AG09319 (cell line): Measurements from ENCODE around the gene FXYD3.

Experiments
- DNase-seq: peaks from one replicate; pipeline ENCODE4 v3.0.0-alpha.2; 2010; ENCODE audit warnings: low read depth; ENCODE audit errors: extremely low read depth
- TF ChIP-seq, protein P1 (sequence below): IDR thresholded peaks from 2 replicates; pipeline ENCODE4 v1.5.1; 2011; ENCODE audit warnings: low read depth, mild to moderate bottlenecking, inconsistent platforms, low read length, moderate library complexity

Gene FXYD3

DNA sequence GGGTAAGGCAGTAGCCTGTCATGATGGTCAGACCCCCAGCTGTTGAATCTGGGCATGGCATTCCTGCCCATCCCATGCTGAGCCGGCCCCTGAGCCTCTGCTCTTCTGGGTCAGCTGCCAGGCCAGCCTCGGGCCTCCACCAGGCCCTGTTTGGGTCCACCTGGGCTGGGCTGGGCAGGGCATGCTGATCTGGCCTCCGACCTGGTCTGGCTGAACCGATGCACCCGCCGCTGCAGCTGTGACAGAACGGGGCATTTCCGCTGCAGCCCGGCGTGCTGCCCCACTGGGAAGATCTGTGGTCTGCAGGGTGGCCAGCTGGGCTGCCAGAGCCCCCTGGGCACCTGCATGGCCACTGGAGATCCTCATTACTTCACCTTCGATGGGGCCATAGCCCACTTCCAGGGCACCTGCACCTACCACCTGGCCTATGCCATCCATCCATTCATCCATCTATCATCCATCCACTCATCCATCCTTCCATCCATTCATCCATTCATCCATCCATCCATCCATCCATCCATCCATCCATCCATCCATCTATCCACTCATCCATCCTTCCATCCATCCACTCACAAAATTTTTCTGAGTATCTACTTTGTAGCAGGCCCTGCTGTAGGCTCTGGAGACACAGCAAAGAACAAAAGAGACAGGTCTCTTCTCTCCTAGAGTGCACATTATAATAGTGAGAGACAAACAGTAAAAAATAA lies 21.5 kb upstream of the FXYD3 start:
- DNase-seq: no peak
- TF ChIP-seq, protein P1, sequence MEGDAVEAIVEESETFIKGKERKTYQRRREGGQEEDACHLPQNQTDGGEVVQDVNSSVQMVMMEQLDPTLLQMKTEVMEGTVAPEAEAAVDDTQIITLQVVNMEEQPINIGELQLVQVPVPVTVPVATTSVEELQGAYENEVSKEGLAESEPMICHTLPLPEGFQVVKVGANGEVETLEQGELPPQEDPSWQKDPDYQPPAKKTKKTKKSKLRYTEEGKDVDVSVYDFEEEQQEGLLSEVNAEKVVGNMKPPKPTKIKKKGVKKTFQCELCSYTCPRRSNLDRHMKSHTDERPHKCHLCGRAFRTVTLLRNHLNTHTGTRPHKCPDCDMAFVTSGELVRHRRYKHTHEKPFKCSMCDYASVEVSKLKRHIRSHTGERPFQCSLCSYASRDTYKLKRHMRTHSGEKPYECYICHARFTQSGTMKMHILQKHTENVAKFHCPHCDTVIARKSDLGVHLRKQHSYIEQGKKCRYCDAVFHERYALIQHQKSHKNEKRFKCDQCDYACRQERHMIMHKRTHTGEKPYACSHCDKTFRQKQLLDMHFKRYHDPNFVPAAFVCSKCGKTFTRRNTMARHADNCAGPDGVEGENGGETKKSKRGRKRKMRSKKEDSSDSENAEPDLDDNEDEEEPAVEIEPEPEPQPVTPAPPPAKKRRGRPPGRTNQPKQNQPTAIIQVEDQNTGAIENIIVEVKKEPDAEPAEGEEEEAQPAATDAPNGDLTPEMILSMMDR: no peak

DNA sequence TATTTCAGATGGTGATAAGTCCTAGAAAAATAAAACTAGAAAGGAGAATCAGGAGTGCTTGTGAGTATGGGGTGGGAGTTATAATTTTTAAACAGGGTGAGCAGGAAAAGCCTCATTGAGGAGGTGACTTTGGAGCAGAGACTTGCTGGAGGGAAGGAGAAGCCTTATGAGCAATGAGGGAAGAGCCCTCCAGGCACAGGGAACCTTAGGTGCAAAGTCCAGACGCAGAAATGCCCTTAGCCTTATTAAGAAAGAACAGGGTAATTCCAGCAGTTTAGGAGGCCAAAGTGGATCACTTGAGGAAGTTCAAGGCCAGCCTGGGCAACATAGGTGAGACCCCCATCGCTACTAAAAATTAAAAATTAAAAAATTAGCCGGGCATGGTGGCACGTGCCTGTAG lies 21.0 kb upstream of the FXYD3 start:
- TF ChIP-seq, protein P1: no peak
- DNase-seq: no peak

DNA sequence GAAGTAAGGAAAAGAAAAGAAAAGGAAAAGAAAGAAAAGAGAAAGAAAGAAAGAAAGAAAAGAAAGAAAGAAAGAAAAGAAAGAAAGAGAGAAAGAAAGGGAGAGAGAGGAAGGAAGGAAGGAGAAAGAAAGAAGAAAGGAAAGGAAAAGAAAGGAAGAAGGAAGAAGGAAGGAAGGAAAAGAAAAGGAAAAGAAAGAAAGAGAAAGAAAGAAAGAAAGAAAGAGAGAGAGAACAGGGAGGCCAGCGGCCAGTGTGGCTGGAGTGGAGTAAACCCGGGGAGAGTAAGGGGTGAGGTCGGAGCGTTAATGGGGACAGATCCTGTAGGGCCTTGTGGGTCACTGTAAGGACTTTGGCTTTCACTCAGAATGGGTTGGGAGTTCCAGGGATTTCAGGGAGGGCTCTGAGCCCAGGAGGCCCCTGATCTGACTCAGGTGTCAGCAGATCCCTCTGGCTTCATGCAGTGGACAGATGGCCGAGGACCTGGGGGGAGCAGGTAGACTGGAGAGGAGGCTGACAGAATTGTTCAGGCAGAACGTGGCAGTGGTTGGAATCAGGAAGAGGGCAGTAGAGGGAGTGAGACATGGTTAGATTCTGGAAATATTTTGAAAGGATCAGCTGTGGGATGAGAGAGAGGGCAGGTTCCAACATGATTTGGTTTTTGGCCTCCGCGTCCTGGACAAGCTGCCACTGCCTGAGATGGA lies 19.8 kb upstream of the FXYD3 start:
- TF ChIP-seq, protein P1: no peak

DNA sequence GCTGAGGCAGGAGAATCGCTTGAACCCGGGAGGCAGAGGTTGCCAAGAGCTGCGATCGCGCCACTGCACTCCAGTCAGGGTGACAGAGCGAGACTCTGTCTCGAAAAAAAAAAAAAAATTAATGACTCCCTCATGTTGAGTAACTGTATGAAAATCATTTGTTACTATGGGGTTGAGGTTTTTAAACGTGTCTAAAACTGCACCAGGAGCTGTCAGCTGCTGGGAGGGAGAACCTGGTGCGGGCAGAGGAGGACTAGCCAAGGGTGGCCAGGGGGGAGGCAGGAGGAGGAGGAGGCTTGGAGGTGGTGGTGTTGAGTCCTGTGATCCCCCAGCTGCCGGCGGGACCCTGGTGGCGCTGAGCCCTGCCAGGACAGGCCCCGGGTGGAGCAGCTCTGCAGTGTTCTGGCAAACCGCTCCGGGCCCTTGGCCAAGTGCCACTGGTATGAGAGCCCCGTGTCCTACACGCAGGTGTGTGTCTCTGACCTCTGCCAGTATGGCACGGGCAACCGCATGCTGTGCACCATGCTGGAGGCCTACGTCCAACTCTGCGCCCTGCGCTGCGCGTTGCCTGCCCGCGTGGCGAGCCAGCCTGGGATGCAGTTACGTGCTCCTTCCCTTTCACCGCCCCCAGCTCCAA lies 17.1 kb upstream of the FXYD3 start:
- TF ChIP-seq, protein P1: no peak
- DNase-seq: no peak

More for the DNA sequence above, 19.8 kb upstream of the FXYD3 start:
- no peak for DNase-seq

DNA sequence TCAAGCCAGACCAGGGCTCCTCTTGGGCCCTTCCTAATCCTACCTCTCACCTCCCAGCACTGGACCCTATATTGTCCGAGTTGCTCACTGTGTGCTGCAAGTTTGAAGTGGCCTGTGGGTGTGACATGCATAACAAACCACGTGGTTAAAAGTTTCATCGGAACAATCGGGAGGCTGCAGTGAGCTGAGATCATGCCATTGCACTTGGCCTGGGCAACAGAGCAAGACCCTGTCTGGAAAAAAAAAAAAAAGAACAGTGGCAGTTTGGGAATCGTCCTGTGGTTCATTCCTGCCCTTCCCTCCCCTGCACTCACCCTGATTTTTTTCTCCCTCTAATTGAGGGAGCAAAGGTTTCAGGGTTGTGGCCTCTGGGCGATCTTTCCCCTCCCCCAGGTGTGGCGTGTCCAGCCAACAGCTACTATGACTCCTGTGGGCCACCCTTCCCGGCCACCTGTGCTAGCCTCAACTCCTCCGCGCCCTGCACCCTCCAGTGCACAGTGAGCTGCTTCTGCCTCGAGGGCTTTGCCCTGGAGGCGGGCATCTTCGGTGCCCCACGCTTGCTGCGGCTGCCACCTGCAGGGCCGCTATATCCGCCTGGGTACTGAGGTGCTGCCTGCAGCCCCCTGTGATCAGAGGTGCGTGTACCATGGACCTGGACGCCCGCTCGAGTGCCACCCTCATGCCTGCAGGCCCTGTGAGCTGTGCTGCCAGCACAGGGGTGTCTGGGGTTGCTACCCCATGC lies 16.3 kb upstream of the FXYD3 start:
- no peak for DNase-seq

DNA sequence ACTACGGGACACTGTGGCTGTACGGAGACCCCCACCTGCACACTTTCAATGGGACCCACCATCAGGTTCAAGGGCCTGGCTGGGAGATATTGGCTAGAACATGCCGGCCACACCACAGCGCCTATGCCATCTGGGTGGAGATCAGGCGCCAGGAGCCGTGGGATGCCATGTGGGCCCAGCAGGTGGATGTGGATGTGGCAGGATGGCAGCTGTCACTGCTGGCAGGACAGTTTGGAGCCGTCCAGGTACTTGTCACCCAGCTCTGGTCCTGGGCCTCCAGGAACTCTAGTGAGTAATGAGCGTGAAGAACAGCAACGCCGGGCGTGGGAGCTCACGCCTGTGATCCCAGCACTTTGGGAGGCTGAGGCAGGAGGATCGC lies 15.7 kb upstream of the FXYD3 start:
- TF ChIP-seq, protein P1: no peak
- DNase-seq: no peak

More for the DNA sequence above, 16.3 kb upstream of the FXYD3 start:
- TF ChIP-seq, protein P1: no peak
